GM19395 (cell line): ENCODE measurements around the gene CDH8.

ENCODE experiments used
- ATAC-seq: cut with Tn5 transposase; IDR thresholded peaks from one replicate; pipeline ENCODE4 v1.9.1; 2021; ENCODE audit warnings: mild to moderate bottlenecking, moderate library complexity; ENCODE audit not compliant: unreplicated experiment

CDH8 gene

GRCh38 chr16:61665512-61665911 is 370.7 kb downstream of the CDH8 start:
- no peak for ATAC-seq

GRCh38 chr16:61659936-61660335 is 376.3 kb downstream of the CDH8 start:
- ATAC-seq = no peak

GRCh38 chr16:61654962-61655361 is 381.3 kb downstream of the CDH8 start:
- no peak for ATAC-seq

- ATAC-seq = no peak
Measured at GRCh38 chr16:61653544-61653943, 382.7 kb downstream of the CDH8 start.

- ATAC-seq = no peak
Measured at GRCh38 chr16:61645561-61645960, 390.7 kb downstream of the CDH8 start.

GRCh38 chr16:61644736-61645135 is 391.5 kb downstream of the CDH8 start:
- no peak for ATAC-seq

GRCh38 chr16:61617219-61617783 is 418.9 kb downstream of the CDH8 start:
- ATAC-seq = no peak

GRCh38 chr16:61616088-61616487 is 420.1 kb downstream of the CDH8 start:
- no peak for ATAC-seq

- no peak for ATAC-seq
Measured at GRCh38 chr16:61611847-61612491, 424.3 kb downstream of the CDH8 start.

GRCh38 chr16:61606581-61606980 is 429.7 kb downstream of the CDH8 start:
- ATAC-seq = no peak
